ENCODE measurements around the gene RSRC1.

The RSRC1 gene

GRCh38 chr3:158127250-158128219 is 17.6 kb downstream of the RSRC1 start:
- in situ Hi-C loops (cut with MboI; ENCODE audit: low sequenced_read_pairs) = no loop called here

GRCh38 chr3:158128755-158129154 is 18.9 kb downstream of the RSRC1 start:
- in situ Hi-C loops (cut with MboI; ENCODE audit: low sequenced_read_pairs) = no loop called here

GRCh38 chr3:158134363-158134762 is 24.5 kb downstream of the RSRC1 start:
- in situ Hi-C loops (cut with MboI; ENCODE audit: low sequenced_read_pairs) = no loop called here

GRCh38 chr3:158140396-158140795 is 30.5 kb downstream of the RSRC1 start:
- in situ Hi-C loops (cut with MboI; ENCODE audit: low sequenced_read_pairs) = no loop called here

GRCh38 chr3:158148218-158148617 is 38.3 kb downstream of the RSRC1 start:
- in situ Hi-C loops (cut with MboI; ENCODE audit: low sequenced_read_pairs) = no loop called here

GRCh38 chr3:158152186-158152585 is 42.3 kb downstream of the RSRC1 start:
- in situ Hi-C loops (cut with MboI; ENCODE audit: low sequenced_read_pairs) = no loop called here

- in situ Hi-C loops (cut with MboI; ENCODE audit: low sequenced_read_pairs) = no loop called here
Observed at GRCh38 chr3:158158969-158159368, 49.1 kb downstream of the RSRC1 start.

GRCh38 chr3:158159714-158160113 is 49.8 kb downstream of the RSRC1 start:
- in situ Hi-C loops (cut with MboI; ENCODE audit: low sequenced_read_pairs) = no loop called here

- in situ Hi-C loops (cut with MboI; ENCODE audit: low sequenced_read_pairs) = no loop called here
Observed at GRCh38 chr3:158160958-158161357, 51.1 kb downstream of the RSRC1 start.

GRCh38 chr3:158165141-158165655 is 55.3 kb downstream of the RSRC1 start:
- in situ Hi-C loops (cut with MboI; ENCODE audit: low sequenced_read_pairs) = no loop called here

- in situ Hi-C loops (cut with MboI; ENCODE audit: low sequenced_read_pairs) = no loop called here
Observed at GRCh38 chr3:158165730-158166129, 55.8 kb downstream of the RSRC1 start.

GRCh38 chr3:158166223-158166622 is 56.3 kb downstream of the RSRC1 start:
- in situ Hi-C loops (cut with MboI; ENCODE audit: low sequenced_read_pairs) = no loop called here

- in situ Hi-C loops (cut with MboI; ENCODE audit: low sequenced_read_pairs) = no loop called here
Observed at GRCh38 chr3:158167737-158168557, 58.1 kb downstream of the RSRC1 start.

- in situ Hi-C loops (cut with MboI; ENCODE audit: low sequenced_read_pairs) = no loop called here
Observed at GRCh38 chr3:158169091-158169491, 59.2 kb downstream of the RSRC1 start.

GRCh38 chr3:158181096-158181495 is 71.2 kb downstream of the RSRC1 start:
- in situ Hi-C loops (cut with MboI; ENCODE audit: low sequenced_read_pairs) = no loop called here

- in situ Hi-C loops (cut with MboI; ENCODE audit: low sequenced_read_pairs) = no loop called here
Observed at GRCh38 chr3:158185711-158186110, 75.8 kb downstream of the RSRC1 start.

- in situ Hi-C loops (cut with MboI; ENCODE audit: low sequenced_read_pairs) = no loop called here
Observed at GRCh38 chr3:158200955-158201354, 91.1 kb downstream of the RSRC1 start.

GRCh38 chr3:158205324-158205723 is 95.4 kb downstream of the RSRC1 start:
- in situ Hi-C loops (cut with MboI; ENCODE audit: low sequenced_read_pairs) = no loop called here

GRCh38 chr3:158205994-158206393 is 96.1 kb downstream of the RSRC1 start:
- in situ Hi-C loops (cut with MboI; ENCODE audit: low sequenced_read_pairs) = no loop called here

GRCh38 chr3:158210067-158210466 is 100.2 kb downstream of the RSRC1 start:
- in situ Hi-C loops (cut with MboI; ENCODE audit: low sequenced_read_pairs) = no loop called here

GRCh38 chr3:158213461-158213860 is 103.6 kb downstream of the RSRC1 start:
- in situ Hi-C loops (cut with MboI; ENCODE audit: low sequenced_read_pairs) = no loop called here

GRCh38 chr3:158217992-158218391 is 108.1 kb downstream of the RSRC1 start:
- in situ Hi-C loops (cut with MboI; ENCODE audit: low sequenced_read_pairs) = no loop called here
